H9 (cell line): ENCODE results near the gene ZNF25. TPM values are rescaled to one million over a fixed set of nuclear protein-coding genes. Genes with fewer than 3 reads are reported as not detected.

Experiments used
- DNase-seq: peaks from one replicate; pipeline ENCODE4 v3.0.0-alpha.2; 2017
- H2AFZ ChIP-seq: one replicate; pipeline ENCODE4 v1.6.1; 2013; ENCODE audit warnings: mild to moderate bottlenecking, low read length, control low read depth, moderate library complexity
- H2AK5ac ChIP-seq: 2 replicates; pipeline ENCODE4 v1.6.1; 2013; ENCODE audit warnings: low read length, control low read depth, mixed read lengths; ENCODE audit not compliant: insufficient read length
- H2BK120ac ChIP-seq: one replicate; pipeline ENCODE4 v1.6.1; 2013; ENCODE audit warnings: low read depth, mild to moderate bottlenecking, low read length, control low read depth, inconsistent platforms; ENCODE audit not compliant: poor library complexity, severe bottlenecking
- H2BK12ac ChIP-seq: 2 replicates; pipeline ENCODE4 v1.6.1; 2013; ENCODE audit warnings: low read length, control low read depth, mixed read lengths, low read depth; ENCODE audit not compliant: insufficient read length
- H2BK15ac ChIP-seq: 2 replicates; pipeline ENCODE4 v1.6.1; 2013; ENCODE audit warnings: low read depth, low read length, control low read depth
- H2BK20ac ChIP-seq: one replicate; pipeline ENCODE4 v1.6.1; 2013; ENCODE audit warnings: low read depth, mild to moderate bottlenecking, low read length, control low read depth, inconsistent platforms; ENCODE audit not compliant: poor library complexity, severe bottlenecking
- H2BK5ac ChIP-seq: 2 replicates; pipeline ENCODE4 v1.6.1; 2013; ENCODE audit warnings: low read length, control low read depth, mixed read lengths; ENCODE audit not compliant: insufficient read length
- H3K14ac ChIP-seq: 2 replicates; pipeline ENCODE4 v1.6.1; 2013; ENCODE audit warnings: low read length, control low read depth; ENCODE audit not compliant: insufficient read depth
- H3K18ac ChIP-seq: 2 replicates; pipeline ENCODE4 v1.6.1; 2013; ENCODE audit warnings: low read depth, mild to moderate bottlenecking, mixed read lengths, low read length, control low read depth; ENCODE audit not compliant: insufficient read length
- H3K23ac ChIP-seq: 2 replicates; pipeline ENCODE4 v1.6.1; 2013; ENCODE audit warnings: low read length, control low read depth, mixed read lengths, low read depth; ENCODE audit not compliant: insufficient read length
- H3K23me2 ChIP-seq: 2 replicates; pipeline ENCODE4 v1.6.1; 2013; ENCODE audit warnings: low read depth, mild to moderate bottlenecking, mixed read lengths, low read length, control low read depth; ENCODE audit not compliant: insufficient read length, poor library complexity, severe bottlenecking
- H3K27ac ChIP-seq: 2 replicates; pipeline ENCODE4 v1.5.1; 2013; ENCODE audit warnings: low read length, control low read depth, mixed read lengths, low read depth; ENCODE audit not compliant: insufficient read length
- H3K27me3 ChIP-seq: 2 replicates; pipeline ENCODE4 v1.6.1; 2013; ENCODE audit warnings: low read length, control low read depth, inconsistent platforms; ENCODE audit not compliant: insufficient read depth
- H3K4ac ChIP-seq: 2 replicates; pipeline ENCODE4 v1.6.1; 2013; ENCODE audit warnings: low read depth, mild to moderate bottlenecking, control low read depth, inconsistent platforms, low read length, moderate library complexity
- H3K4me1 ChIP-seq: 2 replicates; pipeline ENCODE4 v1.6.1; 2013; ENCODE audit warnings: low read length, control low read depth, inconsistent platforms; ENCODE audit not compliant: insufficient read depth
- H3K4me2 ChIP-seq: 2 replicates; pipeline ENCODE4 v1.6.1; 2013; ENCODE audit warnings: low read length, control low read depth, mixed read lengths; ENCODE audit not compliant: insufficient read length, insufficient read depth
- H3K56ac ChIP-seq: 2 replicates; pipeline ENCODE4 v1.6.1; 2013; ENCODE audit warnings: low read depth, mild to moderate bottlenecking, mixed read lengths, low read length, control low read depth; ENCODE audit not compliant: insufficient read length
- H3K79me1 ChIP-seq: 2 replicates; pipeline ENCODE4 v1.6.1; 2013; ENCODE audit warnings: low read depth, mild to moderate bottlenecking, moderate library complexity, low read length, control low read depth, inconsistent platforms; ENCODE audit not compliant: insufficient read depth, poor library complexity, severe bottlenecking
- H3K79me2 ChIP-seq: 2 replicates; pipeline ENCODE4 v1.6.1; 2013; ENCODE audit warnings: low read length, control low read depth, inconsistent platforms; ENCODE audit not compliant: insufficient read depth
- H3K9ac ChIP-seq: 2 replicates; pipeline ENCODE4 v1.6.1; 2013; ENCODE audit warnings: low read length, control low read depth, mixed read lengths; ENCODE audit not compliant: insufficient read length; ENCODE audit errors: extremely low read depth
- H3K9me3 ChIP-seq: one replicate; pipeline ENCODE4 v1.6.1; 2013; ENCODE audit warnings: low read depth, low read length, inconsistent platforms; ENCODE audit not compliant: control insufficient read depth
- H3T11ph ChIP-seq: one replicate; pipeline ENCODE4 v1.6.1; 2013; ENCODE audit warnings: mild to moderate bottlenecking, low read length, control low read depth, inconsistent platforms
- H4K20me1 ChIP-seq: one replicate; pipeline ENCODE4 v1.6.1; 2013; ENCODE audit not compliant: control insufficient read depth, insufficient read length, insufficient read depth
- H4K5ac ChIP-seq: 2 replicates; pipeline ENCODE4 v1.6.1; 2013; ENCODE audit warnings: low read depth, mild to moderate bottlenecking, mixed read lengths, low read length, control low read depth; ENCODE audit not compliant: insufficient read length
- H4K8ac ChIP-seq: replicated peaks from 2 replicates; pipeline ENCODE4 v1.6.1; 2013; ENCODE audit warnings: low read length, control low read depth, mixed read lengths, low read depth; ENCODE audit not compliant: insufficient read length
- H4K91ac ChIP-seq: 2 replicates; pipeline ENCODE4 v1.6.1; 2013; ENCODE audit warnings: low read depth, mild to moderate bottlenecking, moderate library complexity, mixed read lengths, low read length, control low read depth; ENCODE audit not compliant: insufficient read length
- H3K27ac Mint-ChIP-seq, 3 experiments: 2 replicates in 2 of 3; 3 replicates in 1 of 3; pipeline ENCODE4 v1.8.0; 2020 to 2021; ENCODE audit warnings: mixed read lengths in 3 of 3, mild to moderate bottlenecking in 1 of 3, moderate library complexity in 1 of 3
- H3K27me3 Mint-ChIP-seq: 2 replicates; pipeline ENCODE4 v1.8.0; 2021; ENCODE audit warnings: low read depth, mild to moderate bottlenecking, moderate library complexity, mixed read lengths
- H3K36me3 Mint-ChIP-seq, 3 experiments: 2 replicates in 2 of 3; 3 replicates in 1 of 3; pipeline ENCODE4 v1.8.0; 2020 to 2021; ENCODE audit warnings: low read depth in 3 of 3, mixed read lengths in 3 of 3; ENCODE audit not compliant: insufficient read depth in 1 of 3
- H3K4me1 Mint-ChIP-seq, 2 experiments: 2 replicates each; pipeline ENCODE4 v1.8.0; 2020; ENCODE audit warnings: mixed read lengths in 2 of 2
- H3K4me3 Mint-ChIP-seq, 2 experiments: 2 replicates in 1 of 2; 3 replicates in 1 of 2; pipeline ENCODE4 v1.8.0; 2020 to 2021; ENCODE audit warnings: mild to moderate bottlenecking in 2 of 2, mixed read lengths in 2 of 2, moderate library complexity in 1 of 2
- H3K9me3 Mint-ChIP-seq, 2 experiments: 2 replicates in 1 of 2; 3 replicates in 1 of 2; pipeline ENCODE4 v1.8.0; 2020; ENCODE audit warnings: mild to moderate bottlenecking in 2 of 2, mixed read lengths in 2 of 2, moderate library complexity in 1 of 2
- WGBS: extraction: QIAGEN DNeasy Blood & Tissue Kit; methylation state at CpG from one replicate; pipeline ENCODE4 v1.1.7; 2013; ENCODE audit warnings: missing lambda C conversion rate, low lambda C conversion rate, mixed read lengths; ENCODE audit not compliant: insufficient read length; ENCODE audit errors: extremely low coverage; 5-methylcytosine and 5-hydroxymethylcytosine counted together
- total RNA-seq: library from RNA; stranded (reverse); gene quantifications from 2 replicates; pipeline ENCODE4 v1.2.1, GENCODE V29; 2021
- TF ChIP-seq, protein P1 (sequence below): fragments of 200-600 bp; sonication (generic); conservative IDR thresholded peaks from 3 replicates; pipeline ENCODE4 v1.8.0; 2021; ENCODE audit warnings: antibody characterized with exemption, mild to moderate bottlenecking

The ZNF25 gene
- total RNA-seq, 1 experiment from 2014 or later: 0.83 TPM

DNA sequence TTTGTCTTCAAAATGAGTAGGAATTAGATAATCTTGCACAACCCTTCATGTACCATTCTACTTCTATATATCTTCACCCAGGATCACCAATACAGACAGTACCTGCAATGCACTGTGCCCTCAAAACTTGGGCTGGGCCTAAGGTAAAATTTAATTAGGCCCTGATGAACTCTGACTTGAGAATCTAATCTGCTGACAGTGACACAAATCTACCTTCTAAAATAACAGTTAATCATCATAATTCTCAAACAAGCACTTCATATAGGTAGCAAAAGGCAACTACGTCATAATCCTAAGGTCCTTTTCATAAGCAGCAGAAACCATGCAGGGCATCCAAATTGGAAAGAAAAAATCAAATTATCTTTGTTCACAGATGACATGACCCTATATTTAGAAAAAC lies 4.1 kb downstream of the ZNF25 start:
- no peaks in the 10 kb centered on the region for H3K79me2 ChIP-seq
- H3K27ac ChIP-seq: no peak overlapping the region
- H3K56ac ChIP-seq: no peak overlapping the region
- H3K27me3 ChIP-seq: no peaks in the 10 kb centered on the region
- H3K36me3 Mint-ChIP-seq: peaks cover 9 to 23% (median 23%) of the 10 kb centered on the region in 3 experiments; a peak in 6 of 7 replicates
- no peaks in the 10 kb centered on the region for H4K20me1 ChIP-seq
- no peak overlapping the region for H3K23ac ChIP-seq
- no peak overlapping the region for H4K91ac ChIP-seq
- TF ChIP-seq, protein P1, sequence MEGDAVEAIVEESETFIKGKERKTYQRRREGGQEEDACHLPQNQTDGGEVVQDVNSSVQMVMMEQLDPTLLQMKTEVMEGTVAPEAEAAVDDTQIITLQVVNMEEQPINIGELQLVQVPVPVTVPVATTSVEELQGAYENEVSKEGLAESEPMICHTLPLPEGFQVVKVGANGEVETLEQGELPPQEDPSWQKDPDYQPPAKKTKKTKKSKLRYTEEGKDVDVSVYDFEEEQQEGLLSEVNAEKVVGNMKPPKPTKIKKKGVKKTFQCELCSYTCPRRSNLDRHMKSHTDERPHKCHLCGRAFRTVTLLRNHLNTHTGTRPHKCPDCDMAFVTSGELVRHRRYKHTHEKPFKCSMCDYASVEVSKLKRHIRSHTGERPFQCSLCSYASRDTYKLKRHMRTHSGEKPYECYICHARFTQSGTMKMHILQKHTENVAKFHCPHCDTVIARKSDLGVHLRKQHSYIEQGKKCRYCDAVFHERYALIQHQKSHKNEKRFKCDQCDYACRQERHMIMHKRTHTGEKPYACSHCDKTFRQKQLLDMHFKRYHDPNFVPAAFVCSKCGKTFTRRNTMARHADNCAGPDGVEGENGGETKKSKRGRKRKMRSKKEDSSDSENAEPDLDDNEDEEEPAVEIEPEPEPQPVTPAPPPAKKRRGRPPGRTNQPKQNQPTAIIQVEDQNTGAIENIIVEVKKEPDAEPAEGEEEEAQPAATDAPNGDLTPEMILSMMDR: no peak
- no peak overlapping the region for H2BK15ac ChIP-seq
- H4K8ac ChIP-seq: no peak overlapping the region
- no peak overlapping the region for H2BK20ac ChIP-seq
- H3K27ac Mint-ChIP-seq: no peak overlapping the region
- H2BK120ac ChIP-seq: no peak overlapping the region
- no peaks in the 10 kb centered on the region for H3K4me1 ChIP-seq
- no peaks in the 10 kb centered on the region; the same call in 1 of the 2 replicates for H3K27me3 Mint-ChIP-seq
- no peaks in the 10 kb centered on the region for H3K79me1 ChIP-seq
- no peak overlapping the region for H4K5ac ChIP-seq
- no peak overlapping the region for H2BK12ac ChIP-seq
- H3K9ac ChIP-seq: no peak overlapping the region
- no CpG with 5 or more reads among the region's 1 CpG for WGBS
- H2BK5ac ChIP-seq: no peak overlapping the region
- H3K4me3 Mint-ChIP-seq: no peak overlapping the region
- H3K9me3 ChIP-seq: peaks cover 25% of the 10 kb centered on the region
- H3K4ac ChIP-seq: no peak overlapping the region
- peaks cover 5 to 13% of the 10 kb centered on the region in 2 experiments; a peak in 2 of 4 replicates for H3K4me1 Mint-ChIP-seq
- H3K9me3 Mint-ChIP-seq: peaks cover 52 to 60% of the 10 kb centered on the region in 2 experiments
- H2AFZ ChIP-seq: no peak overlapping the region
- no peak overlapping the region for H3T11ph ChIP-seq
- no peak overlapping the region for H2AK5ac ChIP-seq
- H3K4me2 ChIP-seq: no peak overlapping the region
- H3K14ac ChIP-seq: no peak overlapping the region
- H3K18ac ChIP-seq: no peak overlapping the region
- peaks cover 5% of the 10 kb centered on the region for H3K23me2 ChIP-seq
- no peak for DNase-seq
